HG03025 (cell line): ENCODE data around the gene CALR3.
"Not testable (repeated sequence)": the region's sequence is repeated elsewhere in the genome, so short reads cannot be mapped to it uniquely, and the experiment has no call there.

Source experiments
- ATAC-seq: cut with Tn5 transposase; IDR thresholded peaks from one replicate; pipeline ENCODE4 v1.9.1; 2021; ENCODE audit warnings: mild to moderate bottlenecking, moderate library complexity; ENCODE audit not compliant: unreplicated experiment, low FRiP score

Gene CALR3

GRCh38 chr19:16525751-16526481 lies 29.9 kb upstream of the CALR3 start:
- no peak for ATAC-seq

- no peak for ATAC-seq
Measured at GRCh38 chr19:16524991-16525734, 29.2 kb upstream of the CALR3 start.

GRCh38 chr19:16522559-16523377 lies 26.8 kb upstream of the CALR3 start:
- no peak for ATAC-seq

- ATAC-seq, result no peak
Measured at GRCh38 chr19:16521715-16522289, 25.8 kb upstream of the CALR3 start.

- no peak for ATAC-seq
Measured at GRCh38 chr19:16520986-16521624, 25.1 kb upstream of the CALR3 start.

- ATAC-seq, result no peak
Measured at GRCh38 chr19:16520074-16520973, 24.4 kb upstream of the CALR3 start.

- ATAC-seq, result no peak
Measured at GRCh38 chr19:16519230-16519687, 23.3 kb upstream of the CALR3 start.

- no peak for ATAC-seq
Measured at GRCh38 chr19:16518483-16519229, 22.7 kb upstream of the CALR3 start.

GRCh38 chr19:16518061-16518460 lies 22.1 kb upstream of the CALR3 start:
- no peak for ATAC-seq

- ATAC-seq, result no peak
Measured at GRCh38 chr19:16516923-16517610, 21.1 kb upstream of the CALR3 start.

- ATAC-seq, result no peak
Measured at GRCh38 chr19:16516381-16516780, 20.4 kb upstream of the CALR3 start.

GRCh38 chr19:16514383-16515019 lies 18.5 kb upstream of the CALR3 start:
- no peak for ATAC-seq

GRCh38 chr19:16512611-16513010 lies 16.6 kb upstream of the CALR3 start:
- not testable (repeated sequence) for ATAC-seq

- ATAC-seq, result no peak
Measured at GRCh38 chr19:16509141-16510061, 13.4 kb upstream of the CALR3 start.

GRCh38 chr19:16508546-16508945 lies 12.6 kb upstream of the CALR3 start:
- no peak for ATAC-seq

- ATAC-seq, result no peak
Measured at GRCh38 chr19:16506961-16507360, 11.0 kb upstream of the CALR3 start.
